MCF 10A (cell line): ENCODE results near the gene HOXA6. TPM values are rescaled to one million over a fixed set of nuclear protein-coding genes. Genes with fewer than 3 reads are reported as not detected.

ENCODE experiments used
- BruUV-seq: library from RNA; stranded (reverse); fragments of 400-500 nt; replicated peaks from 2 replicates; lab custom pipeline; 2021; lab: Mats Ljungman, UMichigan
- CTCF ChIA-PET: fragments of 300-600 bp; sonication (Branson Sonifier 250); formaldehyde crosslinking; extraction: SDS; loops from one replicate; lab custom pipeline; 2021; ENCODE audit warnings: antibody characterized with exemption, inconsistent platforms; lab: Yijun Ruan, JAX
- POLR2A ChIA-PET: fragments of 300-600, 350-650 bp; sonication (Branson Sonifier 250); formaldehyde crosslinking; extraction: SDS; loops from one replicate; lab custom pipeline; 2020; ENCODE audit warnings: antibody characterized with exemption, inconsistent platforms; lab: Yijun Ruan, JAX
- DNase-seq: peaks from one replicate; pipeline ENCODE4 v3.0.0-alpha.2; 2018; ENCODE audit not compliant: unreplicated experiment
- H3K27ac Mint-ChIP-seq: one replicate; pipeline ENCODE4 v1.8.0; 2022; ENCODE audit warnings: mild to moderate bottlenecking, low read depth, mixed read lengths; ENCODE audit not compliant: unreplicated experiment
- H3K27me3 Mint-ChIP-seq: one replicate; pipeline ENCODE4 v1.8.0; 2022; ENCODE audit warnings: mixed read lengths; ENCODE audit not compliant: insufficient read depth, unreplicated experiment
- H3K36me3 Mint-ChIP-seq: one replicate; pipeline ENCODE4 v1.8.0; 2022; ENCODE audit warnings: mild to moderate bottlenecking, moderate library complexity, mixed read lengths; ENCODE audit not compliant: insufficient read depth, unreplicated experiment
- H3K4me1 Mint-ChIP-seq: one replicate; pipeline ENCODE4 v1.8.0; 2022; ENCODE audit warnings: mixed read lengths; ENCODE audit not compliant: insufficient read depth, unreplicated experiment
- H3K4me3 Mint-ChIP-seq: one replicate; pipeline ENCODE4 v1.8.0; 2022; ENCODE audit warnings: mild to moderate bottlenecking, moderate library complexity, mixed read lengths; ENCODE audit not compliant: unreplicated experiment
- H3K9me3 Mint-ChIP-seq: one replicate; pipeline ENCODE4 v1.8.0; 2022; ENCODE audit warnings: mixed read lengths; ENCODE audit not compliant: unreplicated experiment
- intact Hi-C: fragments of 100-400 bp; cut with micrococcal nuclease; formaldehyde crosslinking; loops from 2 replicates; pipeline ENCODE4 v1.14.1; 2022
- total RNA-seq: library from RNA; stranded (reverse); gene quantifications from 2 replicates; pipeline ENCODE4 v1.2.3, GENCODE V29; 2022
- TF ChIP-seq, protein P1 (sequence below): fragments of 200-600 bp; IDR thresholded peaks from one replicate; pipeline ENCODE4 v1.8.0; 2022; ENCODE audit warnings: antibody characterized with exemption, mild to moderate bottlenecking; ENCODE audit not compliant: unreplicated experiment

Gene HOXA6
- total RNA-seq, 1 experiment from 2014 or later: 0.96 TPM

GRCh38 chr7:27176962-27177794, 29.6 kb upstream of the HOXA6 start:
- TF ChIP-seq, protein P1, sequence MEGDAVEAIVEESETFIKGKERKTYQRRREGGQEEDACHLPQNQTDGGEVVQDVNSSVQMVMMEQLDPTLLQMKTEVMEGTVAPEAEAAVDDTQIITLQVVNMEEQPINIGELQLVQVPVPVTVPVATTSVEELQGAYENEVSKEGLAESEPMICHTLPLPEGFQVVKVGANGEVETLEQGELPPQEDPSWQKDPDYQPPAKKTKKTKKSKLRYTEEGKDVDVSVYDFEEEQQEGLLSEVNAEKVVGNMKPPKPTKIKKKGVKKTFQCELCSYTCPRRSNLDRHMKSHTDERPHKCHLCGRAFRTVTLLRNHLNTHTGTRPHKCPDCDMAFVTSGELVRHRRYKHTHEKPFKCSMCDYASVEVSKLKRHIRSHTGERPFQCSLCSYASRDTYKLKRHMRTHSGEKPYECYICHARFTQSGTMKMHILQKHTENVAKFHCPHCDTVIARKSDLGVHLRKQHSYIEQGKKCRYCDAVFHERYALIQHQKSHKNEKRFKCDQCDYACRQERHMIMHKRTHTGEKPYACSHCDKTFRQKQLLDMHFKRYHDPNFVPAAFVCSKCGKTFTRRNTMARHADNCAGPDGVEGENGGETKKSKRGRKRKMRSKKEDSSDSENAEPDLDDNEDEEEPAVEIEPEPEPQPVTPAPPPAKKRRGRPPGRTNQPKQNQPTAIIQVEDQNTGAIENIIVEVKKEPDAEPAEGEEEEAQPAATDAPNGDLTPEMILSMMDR: no peak
- H3K27me3 Mint-ChIP-seq: no peaks in the 10 kb centered on the region
- H3K4me1 Mint-ChIP-seq: peaks cover 3% of the 10 kb centered on the region
- no peaks in the 10 kb centered on the region for H3K9me3 Mint-ChIP-seq
- no TSS peak for BruUV-seq
- no peak for DNase-seq
- H3K4me3 Mint-ChIP-seq: no peak overlapping the region
- ChIA-PET CTCF (interaction anchor here (0.6 to 1.8 kb wide), 5 partner anchors 8 to 373 kb away, joined by 3 to 8 read pairs (median 7); partner anchors contain the start of gene HOXA11), POLR2A (interaction anchor here (0.6 kb wide), 1 partner anchor 27 kb away, joined by 3 read pairs; no protein-coding TSS in a partner anchor)
- intact Hi-C loops: no loop called here
- peaks cover 1% of the 10 kb centered on the region for H3K36me3 Mint-ChIP-seq
- no peak overlapping the region for H3K27ac Mint-ChIP-seq

DNA sequence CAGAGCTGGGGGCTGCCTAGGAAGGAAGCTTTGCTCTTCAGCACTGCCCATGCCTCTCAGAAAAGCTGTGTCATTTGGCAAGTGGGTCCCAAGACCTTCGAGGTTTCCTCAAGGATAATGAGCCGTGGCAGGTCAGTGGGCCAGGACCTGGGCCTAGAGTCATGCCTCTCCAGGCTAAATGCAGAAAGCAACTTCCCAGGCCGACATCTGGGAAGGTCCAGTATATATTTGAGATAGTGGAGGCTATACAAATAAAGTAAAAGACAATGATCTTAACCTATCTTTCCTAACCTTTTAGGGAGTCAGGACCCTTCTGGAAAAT, 28.9 kb upstream of the HOXA6 start:
- H3K9me3 Mint-ChIP-seq: no peaks in the 10 kb centered on the region
- peaks cover 8% of the 10 kb centered on the region for H3K36me3 Mint-ChIP-seq
- TF ChIP-seq, protein P1: no peak
- H3K4me3 Mint-ChIP-seq: no peak overlapping the region
- ChIA-PET POLR2A (interaction anchor here (1.3 kb wide), 1 partner anchor 318 kb away, joined by 3 read pairs; no protein-coding TSS in a partner anchor), CTCF (interaction anchor here (0.6 to 1.8 kb wide), 5 partner anchors 8 to 844 kb away, joined by 3 to 8 read pairs (median 3); partner anchors contain the start of gene HOXA11)
- no peaks in the 10 kb centered on the region for H3K27me3 Mint-ChIP-seq
- intact Hi-C loops: no loop called here
- H3K4me1 Mint-ChIP-seq: peaks cover 9% of the 10 kb centered on the region
- no peak for DNase-seq
- BruUV-seq: no TSS peak
- H3K27ac Mint-ChIP-seq: no peak overlapping the region

- CTCF ChIA-PET: interaction anchor here (0.6 to 1.8 kb wide), 5 partner anchors 9 to 844 kb away, joined by 3 to 8 read pairs (median 3); partner anchors contain the start of gene HOXA11
- Mint-ChIP-seq H3K4me3 (no peak overlapping the region), H3K9me3 (no peaks in the 10 kb centered on the region), H3K27me3 (no peaks in the 10 kb centered on the region), H3K36me3 (peaks cover 11% of the 10 kb centered on the region), H3K27ac (no peak overlapping the region), H3K4me1 (peaks cover 12% of the 10 kb centered on the region)
- no peak for DNase-seq
- POLR2A ChIA-PET: interaction anchor here (0.5 to 1.3 kb wide), 3 partner anchors 313 to 411 kb away, joined by 3 read pairs; no protein-coding TSS in a partner anchor
- intact Hi-C loops: no loop called here
- TF ChIP-seq, protein P1: no peak
- no TSS peak for BruUV-seq
Measured at GRCh38 chr7:27175626-27176523, 28.3 kb upstream of the HOXA6 start.
